ENCODE measurements around the gene CDH8. TPM values are rescaled to one million over a fixed set of nuclear protein-coding genes. Genes with fewer than 3 reads are reported as not detected.
"Not testable (repeated sequence)": the region's sequence is repeated elsewhere in the genome, so short reads cannot be mapped to it uniquely, and the experiment has no call there.

Gene CDH8
- total RNA-seq, 8 experiments from 2014 or later, result 0.61 to 70.0 (median 20.3) TPM

GRCh38 chr16:61946019-61946418 is 90.2 kb downstream of the CDH8 start:
- no peak overlapping the region for H3K4me3 ChIP-seq
- in situ Hi-C loops (cut with MboI; ENCODE audit: low pct_unique_long_range_greater_than_20kb in 2 of 9, low sequenced_read_pairs in 9 of 9, unreplicated experiment in 9 of 9), result no loop called here
- H3K27ac ChIP-seq, result no peak overlapping the region
- H3K4me1 ChIP-seq (replicated peaks in 1 of 2), result no peaks in the 10 kb centered on the region
- ATAC-seq (replicated peaks in 6 of 8), result no peak

GRCh38 chr16:61945511-61945910 is 90.7 kb downstream of the CDH8 start:
- Histone ChIP-seq H3K27ac (no peak overlapping the region), H3K4me1 (replicated peaks in 1 of 2) (no peaks in the 10 kb centered on the region), H3K4me3 (no peak overlapping the region)
- no peak for ATAC-seq (replicated peaks in 6 of 8)
- in situ Hi-C loops (cut with MboI; ENCODE audit: low pct_unique_long_range_greater_than_20kb in 2 of 9, low sequenced_read_pairs in 9 of 9, unreplicated experiment in 9 of 9), result no loop called here
- 0 to 86% (median 33%) methylated on average over 1 to 4 of the region's 4 CpGs; no CpG with 5 or more reads in 1 of the 10 experiments for WGBS, 10 experiments

GRCh38 chr16:61944004-61944403 is 92.2 kb downstream of the CDH8 start:
- in situ Hi-C loops (cut with MboI; ENCODE audit: low pct_unique_long_range_greater_than_20kb in 2 of 9, low sequenced_read_pairs in 9 of 9, unreplicated experiment in 9 of 9), result no loop called here
- 10 to 89% (median 44%) methylated on average over 1 to 3 of the region's 3 CpGs; no CpG with 5 or more reads in 1 of the 10 experiments for WGBS, 10 experiments

GRCh38 chr16:61940611-61941010 is 95.6 kb downstream of the CDH8 start:
- Histone ChIP-seq H3K27ac (no peak overlapping the region), H3K4me1 (replicated peaks in 1 of 2) (peaks cover 0 to 3% of the 10 kb centered on the region in 2 donors), H3K4me3 (no peak overlapping the region)
- 38 to 100% (median 89%) methylated on average over 1 to 7 of the region's 10 CpGs; no CpG with 5 or more reads in 2 of the 10 experiments for WGBS, 10 experiments
- in situ Hi-C loops (cut with MboI; ENCODE audit: low pct_unique_long_range_greater_than_20kb in 2 of 9, low sequenced_read_pairs in 9 of 9, unreplicated experiment in 9 of 9), result no loop called here
- no peak for ATAC-seq (replicated peaks in 6 of 8)

More at GRCh38 chr16:61944004-61944403, 92.2 kb downstream of the CDH8 start:
- no peak overlapping the region for H3K4me3 ChIP-seq
- no peak for ATAC-seq (replicated peaks in 6 of 8)
- peaks cover 0 to 3% of the 10 kb centered on the region in 2 donors for H3K4me1 ChIP-seq (replicated peaks in 1 of 2)
- H3K27ac ChIP-seq, result no peak overlapping the region

- in situ Hi-C loops (cut with MboI; ENCODE audit: low pct_unique_long_range_greater_than_20kb in 2 of 9, low sequenced_read_pairs in 9 of 9, unreplicated experiment in 9 of 9), result no loop called here
- no peak overlapping the region for H3K27ac ChIP-seq
- no peak for ATAC-seq (replicated peaks in 6 of 8)
- H3K4me1 ChIP-seq (replicated peaks in 1 of 2), result peaks cover 0 to 5% of the 10 kb centered on the region in 2 donors
- H3K4me3 ChIP-seq, result no peak overlapping the region
Measured at GRCh38 chr16:61937646-61938045, 98.6 kb downstream of the CDH8 start.

- H3K4me3 ChIP-seq, result no peak overlapping the region
- in situ Hi-C loops (cut with MboI; ENCODE audit: low pct_unique_long_range_greater_than_20kb in 2 of 9, low sequenced_read_pairs in 9 of 9, unreplicated experiment in 9 of 9), result no loop called here
- peaks cover 0 to 5% of the 10 kb centered on the region in 2 donors for H3K4me1 ChIP-seq (replicated peaks in 1 of 2)
- WGBS, 10 experiments, result 10 to 100% (median 89%) methylated on average over 1 to 2 of the region's 2 CpGs; no CpG with 5 or more reads in 4 of the 10 experiments
- ATAC-seq (replicated peaks in 6 of 8), result peak in 1 of 8 experiments; percentile 67
- no peak overlapping the region for H3K27ac ChIP-seq
Measured at GRCh38 chr16:61936522-61936921, 99.7 kb downstream of the CDH8 start.

- H3K27ac ChIP-seq, result no peak overlapping the region
- 0 to 100% (median 79%) methylated on average over 1 to 3 of the region's 3 CpGs; no CpG with 5 or more reads in 1 of the 10 experiments for WGBS, 10 experiments
- H3K4me3 ChIP-seq, result no peak overlapping the region
- in situ Hi-C loops (cut with MboI; ENCODE audit: low pct_unique_long_range_greater_than_20kb in 2 of 9, low sequenced_read_pairs in 9 of 9, unreplicated experiment in 9 of 9), result no loop called here
- no peak for ATAC-seq (replicated peaks in 6 of 8)
- peaks cover 3 to 4% of the 10 kb centered on the region in 2 donors for H3K4me1 ChIP-seq (replicated peaks in 1 of 2)
Measured at GRCh38 chr16:61934601-61935000, 101.6 kb downstream of the CDH8 start.

GRCh38 chr16:61929776-61930175 is 106.5 kb downstream of the CDH8 start:
- no peak overlapping the region for H3K27ac ChIP-seq
- peaks cover 4 to 14% of the 10 kb centered on the region in 2 donors for H3K4me1 ChIP-seq (replicated peaks in 1 of 2)
- in situ Hi-C loops (cut with MboI; ENCODE audit: low pct_unique_long_range_greater_than_20kb in 2 of 9, low sequenced_read_pairs in 9 of 9, unreplicated experiment in 9 of 9), result no loop called here
- ATAC-seq (replicated peaks in 6 of 8), result peak in 1 of 8 experiments; percentile 41
- 40 to 100% (median 90%) methylated on average over 1 of the region's 1 CpG; no CpG with 5 or more reads in 2 of the 10 experiments for WGBS, 10 experiments
- no peak overlapping the region for H3K4me3 ChIP-seq

- in situ Hi-C loops (cut with MboI; ENCODE audit: low pct_unique_long_range_greater_than_20kb in 2 of 9, low sequenced_read_pairs in 9 of 9, unreplicated experiment in 9 of 9), result no loop called here
- Histone ChIP-seq H3K4me1 (replicated peaks in 1 of 2) (peaks cover 4 to 11% of the 10 kb centered on the region in 2 donors), H3K4me3 (no peak overlapping the region), H3K27ac (no peak overlapping the region)
- 0 to 92% (median 83%) methylated on average over 1 to 3 of the region's 3 CpGs; no CpG with 5 or more reads in 1 of the 10 experiments for WGBS, 10 experiments
- peak in 4 of 8 experiments; percentile 56 to 66 (median 58) for ATAC-seq (replicated peaks in 6 of 8)
Measured at GRCh38 chr16:61926766-61927165, 109.5 kb downstream of the CDH8 start.

GRCh38 chr16:61923629-61924028 is 112.6 kb downstream of the CDH8 start:
- H3K27ac ChIP-seq, result no peak overlapping the region
- peaks cover 0 to 11% of the 10 kb centered on the region in 2 donors for H3K4me1 ChIP-seq (replicated peaks in 1 of 2)
- H3K4me3 ChIP-seq, result no peak overlapping the region
- ATAC-seq (replicated peaks in 6 of 8), result no peak
- in situ Hi-C loops (cut with MboI; ENCODE audit: low pct_unique_long_range_greater_than_20kb in 2 of 9, low sequenced_read_pairs in 9 of 9, unreplicated experiment in 9 of 9), result no loop called here

- no peak for ATAC-seq (replicated peaks in 6 of 8)
- Histone ChIP-seq H3K27ac (no peak overlapping the region), H3K4me3 (no peak overlapping the region), H3K4me1 (replicated peaks in 1 of 2) (peaks cover 0 to 11% of the 10 kb centered on the region in 2 donors)
- in situ Hi-C loops (cut with MboI; ENCODE audit: low pct_unique_long_range_greater_than_20kb in 2 of 9, low sequenced_read_pairs in 9 of 9, unreplicated experiment in 9 of 9), result no loop called here
- 0 to 100% (median 68%) methylated on average over 1 to 3 of the region's 3 CpGs for WGBS, 10 experiments
Measured at GRCh38 chr16:61921373-61921772, 114.9 kb downstream of the CDH8 start.

- Histone ChIP-seq H3K4me3 (peak overlapping the region; percentile 31 to 56 (median 47)), H3K27ac (peak overlapping the region; percentile 80 to 96)
- H3K4me1 ChIP-seq (replicated peaks in 1 of 2); in situ Hi-C loops (cut with MboI; ENCODE audit: low pct_unique_long_range_greater_than_20kb in 2 of 9, low sequenced_read_pairs in 9 of 9, unreplicated experiment in 9 of 9): not testable (repeated sequence)
- peak in 5 of 8 experiments; percentile 36 to 71 (median 64) for ATAC-seq (replicated peaks in 6 of 8)
- 13 to 100% (median 64%) methylated on average over 1 to 4 of the region's 37 CpGs; no CpG with 5 or more reads in 1 of the 10 experiments for WGBS, 10 experiments
Measured at GRCh38 chr16:61917865-61918826, 118.1 kb downstream of the CDH8 start.

- H3K27ac ChIP-seq, result no peak overlapping the region
- WGBS, 10 experiments, result 17 to 100% (median 90%) methylated on average over 1 to 3 of the region's 3 CpGs; no CpG with 5 or more reads in 1 of the 10 experiments
- no peak overlapping the region for H3K4me3 ChIP-seq
- ATAC-seq (replicated peaks in 6 of 8), result no peak
- H3K4me1 ChIP-seq (replicated peaks in 1 of 2), result peaks cover 0 to 6% of the 10 kb centered on the region in 2 donors
- in situ Hi-C loops (cut with MboI; ENCODE audit: low pct_unique_long_range_greater_than_20kb in 2 of 9, low sequenced_read_pairs in 9 of 9, unreplicated experiment in 9 of 9), result no loop called here
Measured at GRCh38 chr16:61915569-61915968, 120.7 kb downstream of the CDH8 start.

Measured in motor neuron (in vitro differentiated cells).